ENCODE measurements around the gene SLC26A2. TPM values are rescaled to one million over a fixed set of nuclear protein-coding genes. Genes with fewer than 3 reads are reported as not detected.

Gene SLC26A2
- total RNA-seq, 2 experiments from 2014 or later: 2.1 to 2.8 TPM

GRCh38 chr5:149940077-149940574 lies 20.4 kb upstream of the SLC26A2 start:
- H3K9me3 ChIP-seq (ENCODE audit: low read length): no peaks in the 10 kb centered on the region
- no peaks in the 10 kb centered on the region for H3K79me2 ChIP-seq (ENCODE audit: insufficient read depth, low read depth, low read length)
- no peak overlapping the region for H2AFZ ChIP-seq (ENCODE audit: low read length)
- no peak overlapping the region for H3K4me3 ChIP-seq (ENCODE audit: low read depth, low read length, poor library complexity, severe bottlenecking)
- no peak overlapping the region for H3K27ac ChIP-seq (ENCODE audit: low read depth, low read length, poor library complexity, severe bottlenecking)
- DNase-seq (ENCODE audit: low spot score): no peak
- intact Hi-C loops (cut with micrococcal nuclease; ENCODE audit: unreplicated experiment): no loop called here
- no peaks in the 10 kb centered on the region for H3K9me2 ChIP-seq (ENCODE audit: insufficient read depth, low read length)
- TF ChIP-seq CTCF (conservative IDR thresholded peaks at IDR 0.05; ENCODE audit: low read length): no peak
- TF ChIP-seq EZH2phosphoT487 (IDR thresholded peaks at IDR 0.05; ENCODE audit: borderline replicate concordance, low read depth, low read length): no peak
- H4K20me1 ChIP-seq (ENCODE audit: insufficient read depth, low read length): no peaks in the 10 kb centered on the region
- POLR2A ChIA-PET: no interaction called here
- H3K36me3 ChIP-seq (ENCODE audit: insufficient read depth, low read length): no peaks in the 10 kb centered on the region
- H3K4me2 ChIP-seq (ENCODE audit: low read length): no peak overlapping the region
- BruUV-seq (replicated peaks): no TSS peak
- no peaks in the 10 kb centered on the region for H3K4me1 ChIP-seq (ENCODE audit: insufficient read depth, low read length, poor library complexity, severe bottlenecking)
- CTCF ChIA-PET (ENCODE audit: unreplicated experiment): no interaction called here

GRCh38 chr5:149940941-149941644 lies 19.5 kb upstream of the SLC26A2 start:
- POLR2A ChIA-PET: no interaction called here
- Histone ChIP-seq H3K36me3 (ENCODE audit: insufficient read depth, low read length) (no peaks in the 10 kb centered on the region), H3K4me3 (ENCODE audit: low read depth, low read length, poor library complexity, severe bottlenecking) (no peak overlapping the region), H3K27ac (ENCODE audit: low read depth, low read length, poor library complexity, severe bottlenecking) (no peak overlapping the region), H3K79me2 (ENCODE audit: insufficient read depth, low read depth, low read length) (no peaks in the 10 kb centered on the region), H3K4me2 (ENCODE audit: low read length) (no peak overlapping the region), H3K9me3 (ENCODE audit: low read length) (no peaks in the 10 kb centered on the region), H4K20me1 (ENCODE audit: insufficient read depth, low read length) (no peaks in the 10 kb centered on the region), H3K9me2 (ENCODE audit: insufficient read depth, low read length) (no peaks in the 10 kb centered on the region), H2AFZ (ENCODE audit: low read length) (no peak overlapping the region), H3K4me1 (ENCODE audit: insufficient read depth, low read length, poor library complexity, severe bottlenecking) (no peaks in the 10 kb centered on the region)
- CTCF ChIA-PET (ENCODE audit: unreplicated experiment): no interaction called here
- intact Hi-C loops (cut with micrococcal nuclease; ENCODE audit: unreplicated experiment): no loop called here
- DNase-seq (ENCODE audit: low spot score): no peak
- no TSS peak for BruUV-seq (replicated peaks)
- TF ChIP-seq CTCF (conservative IDR thresholded peaks at IDR 0.05; ENCODE audit: low read length): no peak
- no peak for TF ChIP-seq EZH2phosphoT487 (IDR thresholded peaks at IDR 0.05; ENCODE audit: borderline replicate concordance, low read depth, low read length)

DNA sequence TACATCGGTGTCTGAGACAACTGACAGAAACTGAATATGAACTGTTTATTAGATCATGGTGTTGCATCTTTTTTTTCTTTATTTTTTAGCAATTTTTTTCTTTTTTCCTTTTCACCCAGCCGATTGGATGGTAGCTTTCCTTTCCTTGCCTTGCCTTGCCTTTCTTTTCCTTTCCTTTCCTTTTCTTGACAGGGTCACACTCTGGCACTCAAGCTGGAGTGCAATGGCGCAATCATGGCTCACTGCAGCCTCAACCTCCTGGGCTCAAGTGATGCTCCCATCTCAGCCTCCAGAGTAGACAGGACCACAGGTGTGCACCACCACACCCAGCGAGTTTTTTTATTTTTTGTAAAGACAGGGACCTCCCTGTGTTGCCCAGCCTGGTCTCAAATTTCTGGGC lies 18.8 kb upstream of the SLC26A2 start:
- no peaks in the 10 kb centered on the region; the same call in 1 of the 2 replicates for H4K20me1 ChIP-seq (ENCODE audit: insufficient read depth, low read length)
- intact Hi-C loops (cut with micrococcal nuclease; ENCODE audit: unreplicated experiment): no loop called here
- H3K36me3 ChIP-seq (ENCODE audit: insufficient read depth, low read length): no peaks in the 10 kb centered on the region
- no peak overlapping the region for H3K4me3 ChIP-seq (ENCODE audit: low read depth, low read length, poor library complexity, severe bottlenecking)
- POLR2A ChIA-PET: no interaction called here
- H3K4me2 ChIP-seq (ENCODE audit: low read length): no peak overlapping the region
- H3K4me1 ChIP-seq (ENCODE audit: insufficient read depth, low read length, poor library complexity, severe bottlenecking): no peaks in the 10 kb centered on the region
- CTCF ChIA-PET (ENCODE audit: unreplicated experiment): no interaction called here
- H3K9me2 ChIP-seq (ENCODE audit: insufficient read depth, low read length): no peaks in the 10 kb centered on the region
- H3K79me2 ChIP-seq (ENCODE audit: insufficient read depth, low read depth, low read length): no peaks in the 10 kb centered on the region
- DNase-seq (ENCODE audit: low spot score): no peak
- no peaks in the 10 kb centered on the region for H3K9me3 ChIP-seq (ENCODE audit: low read length)
- no peak overlapping the region for H2AFZ ChIP-seq (ENCODE audit: low read length)
- TF ChIP-seq CTCF (conservative IDR thresholded peaks at IDR 0.05; ENCODE audit: low read length) (no peak), EZH2phosphoT487 (IDR thresholded peaks at IDR 0.05; ENCODE audit: borderline replicate concordance, low read depth, low read length) (no peak)
- H3K27ac ChIP-seq (ENCODE audit: low read depth, low read length, poor library complexity, severe bottlenecking): no peak overlapping the region
- BruUV-seq (replicated peaks): no TSS peak
